NT2/D1 (cell line): ENCODE results near the gene FCRL3.

Experiments used
- DNase-seq: peaks from one replicate; pipeline ENCODE4 v3.0.0-alpha.2; 2011; ENCODE audit warnings: low read depth, low spot score
- H3K27me3 ChIP-seq: 2 replicates; pipeline ENCODE4 v1.6.0; 2011; ENCODE audit warnings: mild to moderate bottlenecking; ENCODE audit not compliant: insufficient read length, insufficient read depth
- H3K36me3 ChIP-seq: 2 replicates; pipeline ENCODE4 v1.6.1; 2011; ENCODE audit warnings: mild to moderate bottlenecking, low read length, mixed read lengths; ENCODE audit not compliant: insufficient read depth, insufficient read length
- H3K4me1 ChIP-seq: 2 replicates; pipeline ENCODE4 v1.5.1; 2011; ENCODE audit not compliant: insufficient read depth, insufficient read length
- H3K4me3 ChIP-seq: 2 replicates; pipeline ENCODE4 v1.5.1; 2011; ENCODE audit warnings: low read depth; ENCODE audit not compliant: insufficient read length
- H3K9ac ChIP-seq: 2 replicates; pipeline ENCODE4 v1.6.0; 2011; ENCODE audit warnings: low read depth; ENCODE audit not compliant: insufficient read length
- H3K9me3 ChIP-seq: 2 replicates; pipeline ENCODE4 v1.5.1; 2011; ENCODE audit warnings: mild to moderate bottlenecking, low read length; ENCODE audit not compliant: insufficient read depth
- SUZ12 ChIP-seq: IDR thresholded peaks from 2 replicates; pipeline ENCODE4 v1.6.1; 2011; ENCODE audit not compliant: insufficient read length, insufficient read depth; ENCODE audit errors: extremely low read depth
- YY1 ChIP-seq: IDR thresholded peaks from 2 replicates; pipeline ENCODE4 v1.6.1; 2011; ENCODE audit not compliant: insufficient read length, insufficient read depth
- ZNF274 ChIP-seq: IDR thresholded peaks from 2 replicates; pipeline ENCODE4 v1.6.1; 2011; ENCODE audit warnings: mild to moderate bottlenecking, low read depth, low read length

Gene FCRL3

DNA sequence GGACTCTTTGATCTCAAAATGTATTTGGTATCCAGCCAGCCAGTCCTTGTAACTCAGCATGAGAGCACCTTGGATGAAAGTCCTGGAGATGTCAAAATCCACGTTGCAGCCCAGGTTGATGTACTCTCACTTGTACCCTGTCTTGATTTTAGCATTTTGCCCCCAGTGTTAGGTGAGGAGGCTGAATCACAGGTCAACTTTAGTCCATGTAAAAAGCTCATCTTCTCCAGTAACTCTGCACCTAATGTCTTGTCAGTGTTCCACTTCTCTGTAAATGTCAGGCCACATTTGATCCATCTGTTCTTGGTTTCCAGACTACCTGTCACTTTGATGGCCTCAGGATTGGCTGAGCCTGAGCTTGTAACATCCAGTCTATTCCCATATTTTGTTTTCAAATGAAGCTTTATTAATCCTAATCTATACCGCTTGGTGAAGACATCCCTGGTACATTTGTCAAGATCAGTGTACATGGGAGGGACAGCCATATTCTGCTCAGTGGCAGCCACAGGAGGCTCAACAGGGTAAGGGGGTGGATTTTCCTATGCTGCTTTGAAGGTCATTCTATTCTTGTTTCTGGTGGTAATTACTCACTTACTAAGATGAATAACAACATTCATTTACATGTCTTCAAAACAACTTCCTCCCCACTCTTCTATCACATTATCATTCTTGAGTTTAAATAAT, 24.1 kb upstream of the FCRL3 start:
- Histone ChIP-seq H3K27me3 (no peaks in the 10 kb centered on the region), H3K9ac (no peak overlapping the region), H3K9me3 (peaks cover 32% of the 10 kb centered on the region), H3K36me3 (no peaks in the 10 kb centered on the region), H3K4me3 (no peak overlapping the region), H3K4me1 (no peaks in the 10 kb centered on the region)
- TF ChIP-seq ZNF274 (no peak), YY1 (no peak), SUZ12 (no peak)
- no peak for DNase-seq

DNA sequence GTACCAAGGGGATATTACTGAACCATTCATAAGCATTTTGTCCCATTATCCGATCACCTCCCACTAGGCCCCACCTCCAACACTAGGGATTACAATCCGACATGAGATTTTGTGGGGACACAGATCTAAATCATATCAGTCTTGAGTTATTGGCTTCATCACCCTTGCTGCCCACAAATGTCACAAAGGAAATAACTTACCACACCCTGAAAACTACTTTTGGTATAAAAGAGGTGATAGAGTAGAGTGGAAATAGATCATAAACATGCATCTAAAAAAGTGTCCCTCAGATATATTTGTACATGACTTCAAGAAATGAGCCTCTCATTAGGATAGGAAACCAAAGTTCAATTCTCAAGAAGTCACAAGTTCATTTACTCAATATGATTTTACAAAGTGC, 22.6 kb upstream of the FCRL3 start:
- Histone ChIP-seq H3K9ac (no peak overlapping the region), H3K27me3 (no peaks in the 10 kb centered on the region), H3K36me3 (no peaks in the 10 kb centered on the region), H3K4me3 (no peak overlapping the region), H3K4me1 (no peaks in the 10 kb centered on the region), H3K9me3 (peaks cover 32% of the 10 kb centered on the region)
- no peak for TF ChIP-seq SUZ12
- no peak for TF ChIP-seq ZNF274
- TF ChIP-seq YY1 = no peak
- no peak for DNase-seq

DNA sequence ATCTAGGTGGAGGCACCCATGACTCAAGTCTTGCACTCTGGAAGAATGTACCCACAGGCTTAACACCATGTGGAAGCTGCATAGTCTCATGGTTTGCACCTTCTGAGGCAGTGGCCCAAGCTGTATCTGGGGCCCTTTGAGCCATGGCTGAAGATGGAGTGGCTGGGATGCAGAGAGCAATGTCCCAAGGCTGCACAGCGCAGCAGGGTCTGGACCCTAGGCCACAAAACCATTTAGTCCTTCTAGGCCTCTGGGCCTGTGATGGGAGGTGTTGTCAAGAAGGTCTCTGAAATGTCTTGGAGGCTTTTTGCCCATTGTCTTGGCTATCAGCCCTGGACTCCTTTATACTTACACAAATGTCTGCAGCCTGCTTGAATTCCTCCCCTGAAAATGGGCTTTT, 21.4 kb upstream of the FCRL3 start:
- DNase-seq = no peak
- TF ChIP-seq ZNF274 (no peak), YY1 (no peak), SUZ12 (no peak)
- Histone ChIP-seq H3K9ac (no peak overlapping the region), H3K9me3 (peaks cover 32% of the 10 kb centered on the region), H3K36me3 (no peaks in the 10 kb centered on the region), H3K4me3 (no peak overlapping the region), H3K27me3 (no peaks in the 10 kb centered on the region), H3K4me1 (no peaks in the 10 kb centered on the region)

DNA sequence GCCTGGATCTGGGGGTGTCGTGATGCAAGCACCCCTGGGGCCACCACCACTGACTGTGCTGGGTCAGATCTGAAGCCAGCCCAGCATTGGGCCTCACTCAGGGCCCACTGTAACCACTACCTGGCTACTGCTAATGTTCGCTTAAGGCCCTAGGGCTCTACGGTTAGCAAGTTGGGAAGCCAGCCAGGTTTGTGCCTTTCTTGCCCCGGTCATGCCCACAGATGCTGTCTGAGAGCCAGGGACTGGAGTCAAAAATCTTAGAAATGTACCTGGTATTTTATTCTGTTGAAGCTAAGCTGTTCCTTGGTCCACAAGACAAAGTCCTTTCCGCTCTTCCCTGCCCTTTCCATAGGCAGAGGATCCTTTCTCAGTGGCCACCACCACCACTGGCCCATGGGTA, 15.2 kb upstream of the FCRL3 start:
- no peaks in the 10 kb centered on the region for H3K27me3 ChIP-seq
- DNase-seq = no peak
- H3K9ac ChIP-seq = no peak overlapping the region
- TF ChIP-seq SUZ12 (no peak), YY1 (no peak), ZNF274 (no peak)
- H3K9me3 ChIP-seq = peaks cover 3% of the 10 kb centered on the region
- no peaks in the 10 kb centered on the region for H3K4me1 ChIP-seq
- H3K4me3 ChIP-seq = no peak overlapping the region
- H3K36me3 ChIP-seq = no peaks in the 10 kb centered on the region

DNA sequence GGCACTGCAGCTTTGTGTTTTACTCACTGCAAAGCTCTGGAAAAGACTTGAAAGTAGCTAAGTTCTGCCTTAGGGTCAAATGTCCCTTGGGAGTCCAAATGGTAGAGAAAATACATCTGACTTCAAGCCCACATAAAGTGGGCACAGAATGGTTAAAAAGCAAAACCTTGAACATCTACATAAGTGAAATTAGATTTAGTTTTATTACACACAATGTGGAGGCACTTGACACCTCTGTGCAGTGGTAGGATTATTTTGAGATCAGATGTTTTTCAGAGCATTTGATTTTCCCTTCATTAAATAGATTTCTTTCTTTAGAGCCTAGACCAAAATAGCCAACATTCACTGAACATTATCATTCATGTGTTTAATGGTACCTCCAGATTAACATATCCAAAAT, 11.2 kb upstream of the FCRL3 start:
- Histone ChIP-seq H3K4me1 (no peaks in the 10 kb centered on the region), H3K9me3 (no peaks in the 10 kb centered on the region), H3K36me3 (no peaks in the 10 kb centered on the region), H3K27me3 (no peaks in the 10 kb centered on the region), H3K9ac (no peak overlapping the region), H3K4me3 (no peak overlapping the region)
- no peak for DNase-seq
- TF ChIP-seq ZNF274 (no peak), SUZ12 (no peak), YY1 (no peak)

DNA sequence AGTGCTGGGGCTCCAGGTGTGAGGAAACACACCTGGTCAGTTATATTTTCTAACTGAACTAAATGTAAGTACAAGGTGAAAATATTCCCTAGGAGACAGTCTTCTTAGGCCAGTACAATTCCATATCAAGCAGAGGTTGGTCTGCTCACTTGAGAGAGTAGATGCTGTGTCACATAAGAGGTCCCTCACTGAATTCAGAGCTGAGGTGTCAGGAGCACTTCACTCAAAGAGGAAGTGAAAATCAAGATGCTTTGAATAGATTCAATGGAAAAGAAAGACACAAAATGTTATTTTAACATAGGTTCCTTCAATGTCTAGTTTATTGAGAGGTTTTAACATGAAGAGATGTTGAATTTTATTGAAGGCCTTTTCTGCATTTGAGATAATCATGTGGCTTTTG, 4.3 kb upstream of the FCRL3 start:
- Histone ChIP-seq H3K27me3 (no peaks in the 10 kb centered on the region), H3K9me3 (no peaks in the 10 kb centered on the region), H3K9ac (no peak overlapping the region), H3K4me1 (no peaks in the 10 kb centered on the region), H3K36me3 (no peaks in the 10 kb centered on the region), H3K4me3 (no peak overlapping the region)
- DNase-seq = no peak
- TF ChIP-seq SUZ12 = no peak
- no peak for TF ChIP-seq ZNF274
- TF ChIP-seq YY1 = no peak

DNA sequence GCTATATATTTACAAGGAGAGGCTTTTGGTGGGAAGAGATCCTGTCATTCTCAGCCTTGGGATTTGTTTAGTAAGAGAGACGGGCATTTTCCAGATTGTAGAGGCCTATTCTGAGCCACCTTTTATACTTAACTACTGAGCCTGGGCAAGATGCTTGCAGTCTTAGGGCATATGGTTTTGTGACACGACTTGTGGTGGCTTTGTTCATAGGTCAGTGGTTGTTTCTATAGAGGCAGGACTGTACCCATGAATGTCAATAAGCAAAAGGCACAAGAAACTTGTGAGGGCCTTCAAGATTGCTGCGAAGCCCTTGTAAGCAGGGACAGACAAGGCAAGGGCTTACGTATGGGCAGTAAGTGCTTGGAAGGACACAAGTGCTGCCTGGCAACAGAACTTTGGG, 3.4 kb upstream of the FCRL3 start:
- Histone ChIP-seq H3K4me3 (no peak overlapping the region), H3K36me3 (no peaks in the 10 kb centered on the region), H3K9me3 (no peaks in the 10 kb centered on the region), H3K27me3 (no peaks in the 10 kb centered on the region), H3K4me1 (no peaks in the 10 kb centered on the region), H3K9ac (no peak overlapping the region)
- DNase-seq = no peak
- TF ChIP-seq SUZ12 (no peak), ZNF274 (no peak), YY1 (no peak)

DNA sequence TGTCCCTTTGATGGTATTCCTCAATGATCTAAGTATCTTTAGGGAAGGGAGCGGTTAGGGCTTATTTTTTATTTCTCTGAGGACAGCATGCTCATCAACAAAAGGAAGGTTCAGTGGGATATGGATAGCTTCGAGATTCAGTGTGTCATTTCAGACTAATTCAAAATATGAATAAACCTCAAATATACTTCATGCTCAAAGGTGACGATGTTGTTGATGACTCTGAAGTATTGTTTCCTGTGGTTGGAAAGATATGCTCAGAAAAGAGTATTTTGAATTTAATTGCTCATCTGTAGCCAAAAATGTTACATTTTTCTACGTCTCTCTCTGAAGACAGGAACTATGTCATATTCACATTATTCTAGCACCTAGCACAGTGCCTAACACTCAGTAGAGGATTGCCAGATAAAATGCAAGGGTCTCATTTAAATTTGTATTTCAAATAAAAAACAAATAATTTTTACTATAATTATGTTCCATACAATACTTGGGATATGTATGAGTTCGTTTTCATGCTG, 1.8 kb upstream of the FCRL3 start:
- H3K27me3 ChIP-seq = no peaks in the 10 kb centered on the region
- DNase-seq = no peak
- no peak overlapping the region for H3K4me3 ChIP-seq
- H3K36me3 ChIP-seq = no peaks in the 10 kb centered on the region
- TF ChIP-seq YY1 = no peak
- TF ChIP-seq SUZ12 = no peak
- TF ChIP-seq ZNF274 = no peak
- no peak overlapping the region for H3K9ac ChIP-seq
- H3K9me3 ChIP-seq = no peaks in the 10 kb centered on the region
- H3K4me1 ChIP-seq = no peaks in the 10 kb centered on the region
